ENCODE data around the gene VPS39. TPM values are rescaled to one million over a fixed set of nuclear protein-coding genes. Genes with fewer than 3 reads are reported as not detected.
A peak's percentile ranks its signal among the peaks of the same experiment; 100 is the strongest.

Gene VPS39
- polyA plus RNA-seq, 2 of the 4 experiments (the other 2 are of a cell fraction) = 18.3 to 33.3 TPM

- 0 out of 3 replicates have a peak, but pooled peaks cover 3% of the 10 kb centered on the region for H3K9me3 ChIP-seq
- H3K4me3 ChIP-seq = no peak overlapping the region
- no peaks in the 10 kb centered on the region for H3K4me1 ChIP-seq
- H3K4me2 ChIP-seq = no peak overlapping the region
- FAIRE-seq (no peak), ATAC-seq (no peak), DNase-seq (ENCODE audit: low read depth in 1 of 2, low spot score in 1 of 2) (no peak)
- CTCF ChIA-PET = interaction anchor here (0.6 to 2.5 kb wide), 4 partner anchors 12 to 133 kb away, joined by 3 to 8 read pairs (median 5); no protein-coding TSS in a partner anchor
- no peak overlapping the region for H3K27ac ChIP-seq
- no peak for TF ChIP-seq HES2 (IDR thresholded peaks at IDR 0.05)
- no peak for TF ChIP-seq POLR2AphosphoS2 (conservative IDR thresholded peaks at IDR 0.05; ENCODE audit: low read length)
- TF ChIP-seq EP300 (IDR thresholded peaks at IDR 0.05) = no peak
- no peak for TF ChIP-seq SMC3 (IDR thresholded peaks at IDR 0.05)
- TF ChIP-seq ZNF302 (CRISPR knock-in tag; IDR thresholded peaks at IDR 0.05) = no peak
- no peak for TF ChIP-seq USF2 (IDR thresholded peaks at IDR 0.05)
- TF ChIP-seq CTCF (IDR thresholded peaks at IDR 0.05) = no peak
- 73% methylated on average over 1 of the region's 1 CpG for WGBS (ENCODE audit: missing lambda C conversion rate)
- POLR2A ChIA-PET = no interaction called here
Measured at GRCh38 chr15:42120285-42120684, 87.8 kb downstream of the VPS39 start.

GRCh38 chr15:42119446-42119760 lies 88.7 kb downstream of the VPS39 start:
- Histone ChIP-seq H3K4me2 (no peak overlapping the region), H3K27ac (no peak overlapping the region), H3K4me1 (no peaks in the 10 kb centered on the region), H3K4me3 (no peak overlapping the region), H3K9me3 (0 out of 3 replicates have a peak, but pooled peaks cover 3% of the 10 kb centered on the region)
- ATAC-seq (no peak), DNase-seq (ENCODE audit: low read depth in 1 of 2, low spot score in 1 of 2) (no peak), FAIRE-seq (no peak)
- TF ChIP-seq, protein P1, sequence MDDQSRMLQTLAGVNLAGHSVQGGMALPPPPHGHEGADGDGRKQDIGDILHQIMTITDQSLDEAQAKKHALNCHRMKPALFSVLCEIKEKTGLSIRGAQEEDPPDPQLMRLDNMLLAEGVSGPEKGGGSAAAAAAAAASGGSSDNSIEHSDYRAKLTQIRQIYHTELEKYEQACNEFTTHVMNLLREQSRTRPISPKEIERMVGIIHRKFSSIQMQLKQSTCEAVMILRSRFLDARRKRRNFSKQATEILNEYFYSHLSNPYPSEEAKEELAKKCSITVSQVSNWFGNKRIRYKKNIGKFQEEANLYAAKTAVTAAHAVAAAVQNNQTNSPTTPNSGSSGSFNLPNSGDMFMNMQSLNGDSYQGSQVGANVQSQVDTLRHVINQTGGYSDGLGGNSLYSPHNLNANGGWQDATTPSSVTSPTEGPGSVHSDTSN (IDR thresholded peaks at IDR 0.05) = no peak
- TF ChIP-seq E2F6 (IDR thresholded peaks at IDR 0.05; ENCODE audit: borderline replicate concordance, low read depth) = no peak
- TF ChIP-seq HOXB13 (CRISPR knock-in tag; IDR thresholded peaks at IDR 0.05; ENCODE audit: low read depth) = no peak
- no peak for TF ChIP-seq KDM1A (IDR thresholded peaks at IDR 0.05; ENCODE audit: low read depth)
- WGBS (ENCODE audit: missing lambda C conversion rate) = 46% methylated on average over 5 of the region's 5 CpGs
- POLR2A ChIA-PET = no interaction called here
- CTCF ChIA-PET = interaction anchor here (1.1 kb wide), 1 partner anchor 353 kb away, joined by 3 read pairs; no protein-coding TSS in a partner anchor

- DNase-seq (ENCODE audit: low read depth in 1 of 2, low spot score in 1 of 2) (no peak), FAIRE-seq (no peak), ATAC-seq (peak in 1 of 2 experiments; percentile 42; a peak in 2 of 6 replicates)
- TF ChIP-seq HDAC2 (IDR thresholded peaks at IDR 0.05) = no peak
- H3K4me3 ChIP-seq = no peak overlapping the region
- no peak overlapping the region for H3K4me2 ChIP-seq
- ChIA-PET POLR2A (no interaction called here), CTCF (interaction anchor here (1.0 to 1.1 kb wide), 2 partner anchors 19 to 353 kb away, joined by 3 read pairs; no protein-coding TSS in a partner anchor)
- 31% methylated on average over 10 of the region's 10 CpGs for WGBS (ENCODE audit: missing lambda C conversion rate)
- no peak overlapping the region for H3K27ac ChIP-seq
- 0 out of 3 replicates have a peak, but pooled peaks cover 3% of the 10 kb centered on the region for H3K9me3 ChIP-seq
- H3K4me1 ChIP-seq = no peaks in the 10 kb centered on the region
Measured at GRCh38 chr15:42118650-42119445, 89.3 kb downstream of the VPS39 start.

DNA sequence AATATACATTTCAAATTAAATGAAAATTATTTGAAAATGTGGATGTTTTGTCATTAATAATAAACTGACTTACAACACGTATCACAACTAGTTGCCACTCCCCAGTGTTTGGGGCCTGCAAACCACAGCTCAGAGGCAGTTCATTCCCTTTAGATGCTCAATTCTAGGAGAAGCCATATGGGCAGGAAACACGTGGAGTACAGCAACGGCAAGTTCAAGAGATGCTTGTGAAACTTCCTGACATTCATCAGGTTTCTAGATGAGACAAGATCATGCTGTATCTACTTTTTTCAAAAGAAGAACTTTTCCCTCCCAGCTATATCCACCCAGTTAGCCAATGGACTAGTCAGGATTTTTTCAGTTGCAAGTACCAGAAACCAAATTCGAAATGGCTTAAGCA lies 96.2 kb downstream of the VPS39 start:
- no peak for TF ChIP-seq FOSB (CRISPR knock-in tag; IDR thresholded peaks at IDR 0.05)
- Histone ChIP-seq H3K4me2 (no peak overlapping the region), H3K4me3 (no peak overlapping the region), H3K9me3 (0 out of 3 replicates have a peak, but pooled peaks cover 3% of the 10 kb centered on the region), H3K4me1 (no peaks in the 10 kb centered on the region), H3K27ac (no peak overlapping the region)
- FAIRE-seq (no peak), ATAC-seq (no peak), DNase-seq (ENCODE audit: low read depth in 1 of 2, low spot score in 1 of 2) (no peak)
- POLR2A ChIA-PET = no interaction called here
- CTCF ChIA-PET = interaction anchor here (0.6 to 2.4 kb wide), 3 partner anchors 26 to 362 kb away, joined by 3 to 8 read pairs (median 4); no protein-coding TSS in a partner anchor
- WGBS (ENCODE audit: missing lambda C conversion rate) = 53% methylated on average over 4 of the region's 4 CpGs
